GM18499 (cell line): ENCODE results near the gene TK2.
"Not testable (repeated sequence)": the region's sequence is repeated elsewhere in the genome, so short reads cannot be mapped to it uniquely, and the experiment has no call there.

ENCODE experiments used
- ATAC-seq: cut with Tn5 transposase; IDR thresholded peaks from one replicate; pipeline ENCODE4 v1.9.1; 2021; ENCODE audit warnings: moderate number of reproducible peaks; ENCODE audit not compliant: insufficient read depth, unreplicated experiment

Gene TK2

DNA sequence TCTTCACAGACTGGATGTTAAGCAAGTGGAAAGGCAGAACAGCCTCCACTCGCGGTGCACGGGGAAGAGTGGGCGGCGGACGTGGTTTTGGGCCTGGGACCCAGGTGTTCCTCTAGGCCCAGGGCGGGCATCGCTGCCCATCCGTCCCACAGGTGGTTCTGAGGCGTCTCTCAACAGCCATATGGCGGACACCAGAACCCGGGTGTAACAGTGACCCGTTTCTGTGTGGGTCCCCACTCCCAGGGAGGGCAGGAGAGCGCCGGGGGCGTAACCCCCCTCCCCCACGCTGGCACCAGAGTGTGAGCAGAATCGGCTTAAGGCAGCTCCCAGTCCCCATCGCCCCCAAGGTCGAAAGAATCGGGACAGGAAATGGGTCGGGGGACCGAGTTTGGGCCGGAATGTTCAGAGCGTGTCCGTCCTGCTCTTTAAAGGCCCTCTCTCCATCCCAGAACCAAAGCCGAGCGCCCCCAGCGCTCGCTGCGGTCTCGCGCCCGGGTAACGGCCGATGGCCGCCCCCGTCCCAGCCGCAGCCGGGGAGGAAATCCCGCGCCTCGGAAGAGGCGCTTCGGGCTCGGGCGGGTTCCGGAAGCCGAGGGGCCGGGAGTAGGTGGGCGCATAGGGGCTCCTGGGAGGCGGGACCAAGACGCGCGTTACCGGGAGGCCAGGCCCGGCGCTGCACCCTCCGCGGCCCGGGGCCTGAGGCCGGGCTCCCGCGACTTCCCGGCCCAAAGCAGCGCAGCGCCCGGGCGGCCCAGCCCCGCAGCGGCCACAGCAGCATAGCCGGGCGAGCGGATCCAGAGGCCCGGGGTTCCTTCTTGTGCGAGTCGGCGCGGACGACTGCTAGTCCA lies at the start of gene TK2:
Gene TK2 (minus strand): TSS at position 839 of the 848 bp plus-strand sequence. CDS start 61 bp downstream, at position 778.
- no peak for ATAC-seq

DNA sequence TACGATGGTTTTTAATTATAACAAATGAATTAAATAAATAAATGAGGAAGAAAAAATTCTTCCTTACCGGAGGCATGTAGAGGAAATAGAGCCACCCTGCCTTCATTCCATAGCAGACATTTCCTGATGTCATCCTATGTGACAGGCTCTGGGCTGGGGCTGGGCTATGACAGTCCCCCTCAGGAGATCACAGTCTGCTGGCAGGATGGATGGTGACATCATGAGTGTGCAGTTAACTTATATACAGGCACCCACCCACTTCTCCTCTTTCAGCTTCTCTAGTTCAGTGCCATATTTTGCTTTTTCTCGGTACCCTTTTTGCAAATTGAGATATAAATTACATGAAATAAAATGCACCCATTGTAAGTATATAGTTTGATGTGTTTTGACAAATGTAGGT lies 48.2 kb upstream of the TK2 start:
- no peak for ATAC-seq

DNA sequence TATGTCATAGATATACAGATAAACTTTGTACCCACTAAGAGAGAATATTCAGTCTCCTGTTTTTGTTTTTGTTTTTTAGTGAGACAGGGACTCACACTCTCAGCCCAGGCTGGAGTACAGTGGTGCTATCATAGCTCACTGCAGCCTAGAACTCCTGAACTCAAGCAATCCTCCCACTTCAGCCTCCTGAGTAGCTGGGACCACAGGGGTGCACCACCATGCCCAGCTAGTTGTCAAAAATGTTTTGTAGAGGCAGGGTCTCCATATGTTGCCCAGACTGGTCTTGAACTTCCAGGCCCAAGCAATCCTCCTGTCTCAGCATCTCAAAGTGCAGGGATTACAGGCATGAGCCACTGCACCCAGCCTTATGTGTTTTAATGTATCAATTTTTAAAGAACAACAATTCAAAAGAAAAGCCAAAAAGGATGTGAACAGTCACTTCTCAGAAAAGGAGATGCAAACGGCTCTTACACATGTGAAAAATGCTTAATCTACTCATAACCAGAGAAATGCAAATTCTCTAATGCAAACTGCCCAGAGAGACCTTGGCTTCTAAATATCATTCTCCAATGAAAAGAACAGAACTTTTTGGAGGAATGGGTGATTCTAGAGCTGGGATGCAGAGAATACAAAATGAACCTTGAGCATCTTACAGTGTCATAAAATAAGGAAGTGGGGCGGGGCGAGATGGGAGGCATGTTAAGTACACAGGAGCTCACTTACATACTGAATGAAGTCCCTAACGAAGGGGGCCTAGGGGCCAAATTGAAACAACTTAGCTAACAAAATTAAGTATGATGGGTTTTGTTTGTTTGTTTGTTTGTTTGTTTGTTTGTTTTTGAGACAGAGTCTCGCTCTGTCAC lies 47.3 kb upstream of the TK2 start:
- ATAC-seq = no peak

DNA sequence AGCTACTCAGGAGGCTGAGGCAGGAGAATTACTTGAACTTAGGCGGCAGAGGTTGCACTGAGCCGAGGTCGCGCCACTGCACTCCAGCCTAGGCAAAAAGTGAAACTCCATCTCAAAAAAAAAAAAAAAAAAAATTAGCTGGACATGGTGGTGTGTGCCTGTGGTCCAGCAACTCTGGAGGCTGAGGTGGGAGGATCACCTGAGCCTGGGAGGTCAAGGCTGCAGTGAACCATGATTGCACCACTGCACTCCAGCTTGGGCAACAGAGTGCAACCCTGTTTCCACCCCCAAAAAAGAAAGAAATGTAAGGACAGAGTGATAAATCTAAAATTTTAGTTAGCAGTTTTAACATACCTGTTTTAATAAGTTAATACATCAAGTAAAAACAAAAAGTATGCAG lies 46.6 kb upstream of the TK2 start:
- ATAC-seq = not testable (repeated sequence)

DNA sequence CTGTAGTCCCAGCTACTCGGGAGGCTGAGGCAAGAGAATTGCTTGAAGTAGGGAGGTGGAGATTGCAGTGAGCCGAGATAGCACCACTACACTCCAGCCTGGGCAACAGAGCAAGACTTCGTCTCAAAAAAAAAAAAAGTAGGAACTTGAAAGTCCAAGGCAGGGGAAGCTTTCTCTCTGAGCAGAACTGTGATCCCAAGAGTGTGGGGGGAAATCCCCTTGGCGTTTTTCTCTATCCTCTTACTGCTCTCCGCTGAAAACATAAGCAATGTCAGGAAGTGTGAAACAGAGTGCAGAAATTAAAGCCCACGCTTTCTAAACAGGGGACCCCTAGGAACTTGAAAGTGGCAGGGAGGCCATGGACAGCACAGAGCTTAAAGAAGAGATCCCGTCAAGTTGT lies 44.8 kb upstream of the TK2 start:
- ATAC-seq = no peak

DNA sequence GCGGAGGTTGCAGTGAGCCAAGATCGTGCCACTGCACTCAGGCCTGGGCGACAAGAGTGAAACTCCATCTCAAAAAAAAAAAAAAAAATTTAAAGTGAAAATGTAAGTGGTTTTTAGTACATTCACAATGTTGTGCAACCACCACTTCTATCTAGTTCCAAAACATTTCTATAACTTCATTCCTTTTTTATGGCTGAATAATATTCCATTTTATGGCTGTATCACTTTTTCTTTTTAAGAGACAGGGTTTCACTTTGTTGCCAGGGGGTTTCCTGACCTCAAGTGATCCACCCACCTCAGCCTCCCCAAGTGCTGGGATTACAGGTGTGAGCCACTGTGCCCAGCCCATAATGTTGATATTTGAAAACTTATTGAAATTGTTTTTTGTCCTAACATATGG lies 42.9 kb upstream of the TK2 start:
- no peak for ATAC-seq

DNA sequence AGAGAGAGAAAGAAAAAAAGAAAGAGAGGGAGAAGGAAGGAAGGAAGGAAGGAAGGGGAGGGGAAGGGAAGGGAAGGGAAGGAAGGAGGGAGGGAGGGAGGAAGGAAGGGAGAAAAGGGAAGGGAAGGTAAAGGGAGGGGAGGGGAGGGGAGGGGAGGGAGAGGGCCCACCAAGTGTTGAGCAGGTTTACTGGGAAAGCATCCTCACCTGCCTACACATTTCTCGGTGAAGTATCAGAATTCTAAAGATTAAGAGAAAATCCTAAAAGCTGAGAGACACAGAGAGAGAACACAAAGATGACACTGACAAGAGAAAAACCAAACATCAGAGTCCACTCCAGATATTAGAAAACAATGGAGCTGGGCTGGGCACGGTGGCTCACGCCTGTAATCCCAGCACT lies 42.3 kb upstream of the TK2 start:
- ATAC-seq = no peak

DNA sequence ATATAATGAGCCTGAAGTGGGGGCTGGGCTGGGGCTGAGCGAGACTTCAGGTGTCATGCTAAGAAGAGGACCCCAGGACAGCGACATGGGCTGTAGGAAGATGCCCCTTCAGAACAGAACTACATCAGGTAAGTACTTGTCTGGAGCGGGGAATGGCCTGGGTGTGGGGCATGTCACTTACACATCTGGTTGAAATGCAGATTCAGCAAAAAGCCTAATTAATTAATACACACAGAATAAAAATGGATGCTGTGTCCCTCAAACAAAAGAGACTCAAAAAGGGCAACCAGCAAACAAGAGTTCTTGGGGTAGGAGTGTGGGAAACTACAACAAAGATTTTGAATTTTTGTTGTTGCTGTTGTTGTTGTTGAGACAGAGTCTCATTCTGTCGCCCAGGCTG lies 41.1 kb upstream of the TK2 start:
- ATAC-seq = no peak

DNA sequence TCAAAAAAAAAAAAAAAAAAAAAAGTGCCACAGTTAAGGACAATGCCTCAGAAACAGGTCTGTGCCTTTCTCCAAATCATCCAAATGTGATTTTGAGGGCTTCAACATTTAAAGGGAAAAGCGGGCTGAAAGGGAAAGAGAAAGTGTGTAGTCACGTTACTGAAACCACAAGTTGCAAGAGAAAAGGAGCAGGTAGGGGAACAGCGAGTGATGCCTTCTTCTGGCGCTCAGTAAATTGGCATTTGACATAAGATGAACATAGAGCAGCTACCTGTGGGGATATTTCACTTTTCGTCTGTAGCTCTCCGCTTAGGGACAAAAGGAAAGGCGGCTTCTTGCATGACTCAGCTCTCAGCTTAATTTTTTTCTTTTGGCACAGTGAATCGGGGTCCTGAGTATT lies 40.4 kb upstream of the TK2 start:
- ATAC-seq = no peak

DNA sequence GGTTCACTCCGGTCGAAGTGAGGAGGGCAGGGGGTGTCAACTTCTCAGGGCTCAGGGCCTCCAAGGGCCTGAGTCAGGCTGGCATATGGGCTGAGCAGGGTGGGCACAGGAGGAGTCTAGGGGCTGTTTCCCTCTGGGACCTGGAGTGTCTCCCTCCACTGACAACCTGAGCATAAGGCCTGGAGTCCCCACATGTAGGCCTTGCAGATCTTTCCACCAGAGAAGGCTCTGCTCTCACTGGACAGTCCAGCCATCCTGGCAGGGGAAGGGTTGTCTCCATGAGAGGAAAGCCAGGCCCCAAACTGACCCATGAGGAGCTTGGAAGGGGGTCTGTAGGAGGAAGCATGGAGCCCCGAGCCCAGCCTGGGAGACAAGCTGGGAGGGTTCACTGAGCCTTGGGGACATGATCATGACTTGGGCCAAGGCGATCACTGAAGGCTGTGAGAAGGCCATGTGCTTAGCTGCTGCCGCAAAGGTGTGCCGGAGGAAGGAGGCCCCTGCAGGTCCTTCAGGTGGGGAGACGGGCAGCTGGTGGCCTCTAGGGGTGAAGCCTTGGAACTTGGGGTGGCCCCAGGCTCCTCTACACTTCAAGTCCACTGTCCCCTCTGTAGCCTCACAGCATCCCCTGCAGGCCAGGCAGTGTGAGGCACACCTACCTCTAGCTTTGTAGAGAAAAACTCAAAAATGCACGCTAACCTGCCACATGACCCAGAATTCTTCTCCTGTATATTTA lies 39.2 kb upstream of the TK2 start:
- peak; percentile 80 for ATAC-seq

DNA sequence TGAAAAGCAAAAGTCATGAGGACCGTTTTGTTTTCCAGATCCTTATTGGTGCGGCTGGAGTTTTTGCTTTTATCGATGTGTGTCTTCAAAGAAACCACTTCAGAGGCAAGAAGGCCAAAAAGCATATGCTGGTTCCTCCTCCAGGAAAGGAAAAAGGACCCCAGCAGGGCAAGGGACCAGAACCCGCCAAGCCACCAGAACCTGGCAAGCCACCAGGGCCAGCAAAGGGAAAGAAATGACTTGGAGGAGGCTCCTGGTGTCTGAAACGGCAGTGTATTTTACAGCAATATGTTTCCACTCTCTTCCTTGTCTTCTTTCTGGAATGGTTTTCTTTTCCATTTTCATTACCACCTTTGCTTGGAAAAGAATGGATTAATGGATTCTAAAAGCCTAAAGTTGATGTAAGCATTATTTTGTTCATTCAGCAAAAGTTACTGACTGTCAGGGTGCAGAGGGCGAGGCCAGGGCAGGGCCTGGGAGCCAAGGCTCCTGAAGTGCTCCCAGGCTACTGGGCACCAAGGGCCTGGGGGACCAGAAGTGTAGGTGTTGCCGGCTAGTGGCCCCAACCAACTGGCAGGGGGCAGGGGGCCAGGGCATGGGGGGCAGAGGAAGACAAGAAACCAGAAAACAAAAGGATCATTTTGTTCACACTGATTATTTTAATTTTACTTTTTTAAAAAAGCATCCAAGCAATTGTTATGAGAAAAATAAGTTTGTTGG lies 38.1 kb upstream of the TK2 start:
- ATAC-seq = no peak

DNA sequence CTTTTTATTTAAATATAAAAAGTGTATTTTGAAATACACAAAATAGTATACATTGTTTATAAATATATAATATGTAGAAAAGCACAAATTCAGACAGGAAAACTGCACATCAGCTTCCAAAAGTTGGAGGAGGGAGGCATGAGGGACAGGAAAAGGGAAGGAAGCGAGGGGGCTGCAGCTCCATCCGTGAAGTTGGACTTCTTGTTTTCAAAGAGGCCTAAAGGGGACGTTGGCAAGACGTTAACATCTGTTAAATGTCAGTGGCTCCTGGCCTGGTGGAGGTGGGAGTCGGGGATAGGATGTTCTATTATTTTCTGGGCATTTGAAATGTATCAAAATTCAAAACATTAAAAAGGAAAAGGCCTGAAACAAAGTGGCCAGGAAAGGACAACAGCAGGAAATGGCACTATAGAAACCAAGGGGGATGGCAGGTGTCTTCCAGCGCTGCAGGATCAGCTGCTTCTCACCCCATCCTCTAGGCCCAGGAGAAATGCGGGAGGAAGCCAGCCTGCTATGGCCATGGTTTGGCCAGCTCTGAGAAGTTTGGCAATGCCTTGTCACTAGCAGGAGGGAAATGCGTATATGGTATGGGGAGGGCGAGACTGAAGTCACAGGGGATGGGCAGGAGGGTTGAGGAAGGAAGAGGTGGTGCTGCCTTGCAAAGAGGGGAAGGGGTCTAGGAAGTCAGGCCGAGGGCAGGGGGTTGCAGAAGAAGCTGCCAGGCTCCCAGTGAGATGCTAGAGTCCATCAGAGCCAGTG lies 35.7 kb upstream of the TK2 start:
- no peak for ATAC-seq

DNA sequence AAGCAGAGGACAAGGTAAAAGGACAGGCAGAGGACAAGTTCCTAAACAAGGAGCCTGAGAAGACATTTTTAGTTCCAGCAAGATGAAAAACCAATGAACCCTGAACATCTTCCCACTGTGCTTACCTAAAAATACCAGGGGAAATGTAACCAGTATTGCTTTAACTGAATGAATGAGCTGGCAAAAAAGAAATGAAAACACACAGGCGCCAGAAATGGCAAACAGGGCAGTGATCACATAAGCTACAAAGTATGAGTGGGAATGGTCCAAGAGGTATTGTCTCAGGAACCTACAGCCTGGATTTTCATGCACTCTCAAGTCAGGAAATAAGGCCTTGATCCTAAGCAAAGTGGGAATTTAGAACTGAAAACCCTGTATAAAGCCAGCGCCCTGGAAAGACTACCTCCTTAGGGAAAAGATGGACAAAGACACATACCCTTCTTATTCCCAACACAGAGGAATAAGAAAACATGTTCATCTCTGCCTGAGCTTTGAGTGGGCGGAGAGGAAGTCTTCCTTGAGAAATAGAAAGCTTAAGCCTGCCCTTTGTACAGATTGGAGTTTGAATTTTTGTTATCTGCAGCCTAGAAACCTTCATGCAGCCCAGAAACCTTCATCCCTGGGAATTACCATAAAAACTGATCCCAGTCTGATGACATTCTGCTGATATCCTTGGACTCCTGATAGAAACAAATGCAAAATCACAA lies 31.5 kb upstream of the TK2 start:
- ATAC-seq = no peak

DNA sequence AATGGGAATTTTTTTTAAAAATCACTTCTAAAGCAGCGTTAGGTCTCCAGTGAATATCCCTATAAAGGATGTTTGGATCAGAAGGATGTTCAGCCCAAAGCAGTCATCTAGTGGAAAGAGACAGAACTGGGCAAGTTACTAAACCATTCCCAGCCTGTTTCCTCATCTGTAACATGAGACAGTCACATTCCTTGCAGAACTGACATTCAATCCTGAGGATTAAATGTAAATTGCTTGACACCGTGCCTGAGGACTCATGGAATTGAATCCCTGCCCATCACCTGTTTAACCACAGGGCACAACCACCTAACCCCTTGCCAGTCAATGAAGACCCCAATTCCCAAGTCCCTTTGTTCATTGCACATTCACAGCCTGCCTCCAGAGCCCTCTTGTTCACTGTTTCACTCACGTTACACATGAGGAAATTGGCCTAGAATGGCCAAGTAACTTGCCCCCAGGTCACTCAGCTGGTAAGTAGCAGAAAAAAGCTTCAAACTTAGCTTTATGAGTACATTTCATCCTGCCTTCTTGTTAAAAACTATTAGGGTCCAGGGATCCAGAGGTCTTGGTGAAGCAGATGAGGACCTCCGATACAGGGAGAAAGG lies 30.8 kb upstream of the TK2 start:
- ATAC-seq = no peak

DNA sequence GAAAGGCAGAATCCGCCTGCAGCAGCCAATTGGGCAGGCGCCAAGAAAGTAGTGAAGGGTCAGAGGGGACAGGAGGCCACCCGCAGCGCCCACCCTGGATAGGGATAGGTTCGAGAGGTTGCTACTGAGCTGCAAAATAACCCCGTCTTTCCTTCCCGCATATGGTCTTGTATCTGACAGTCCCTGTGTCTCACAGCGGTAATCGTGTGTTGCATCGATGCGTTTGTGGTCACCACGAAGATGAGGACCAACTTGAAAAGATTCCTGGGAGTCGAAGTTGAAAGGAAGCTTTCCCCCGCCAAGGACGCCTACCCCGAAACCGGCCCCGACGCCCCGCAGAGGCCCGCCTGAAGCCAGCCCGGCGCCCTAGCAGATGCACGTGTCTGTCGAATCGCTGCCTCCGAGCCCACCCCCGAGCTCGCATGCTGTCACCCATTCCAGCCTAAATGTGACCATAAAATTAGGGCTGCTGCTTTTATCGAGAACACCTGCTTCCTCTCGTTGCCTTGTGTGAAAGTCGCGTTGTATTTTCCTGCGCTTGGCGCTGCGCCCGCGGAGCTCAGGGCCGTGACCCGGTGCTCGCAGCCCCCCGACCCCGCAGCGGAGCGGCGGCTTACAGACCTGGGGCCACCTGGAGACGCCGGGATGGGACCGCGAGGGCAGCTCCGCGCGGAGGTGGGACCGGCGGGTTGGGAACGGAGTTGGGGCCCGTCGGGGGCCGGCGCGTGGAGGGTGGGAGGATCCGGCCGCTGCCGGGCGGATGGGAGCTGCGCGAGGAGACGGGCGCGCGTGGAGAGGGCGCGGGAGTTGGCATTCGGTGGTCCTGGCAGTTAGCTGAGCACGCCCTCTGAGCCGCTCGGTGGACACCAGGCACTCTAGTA lies 29.0 kb upstream of the TK2 start, which contains the start of gene CMTM2:
Gene CMTM2 (plus strand): TSS at position 813 of the 881 bp plus-strand sequence. CDS start 145 bp downstream, outside the sequence.
- ATAC-seq = no peak

DNA sequence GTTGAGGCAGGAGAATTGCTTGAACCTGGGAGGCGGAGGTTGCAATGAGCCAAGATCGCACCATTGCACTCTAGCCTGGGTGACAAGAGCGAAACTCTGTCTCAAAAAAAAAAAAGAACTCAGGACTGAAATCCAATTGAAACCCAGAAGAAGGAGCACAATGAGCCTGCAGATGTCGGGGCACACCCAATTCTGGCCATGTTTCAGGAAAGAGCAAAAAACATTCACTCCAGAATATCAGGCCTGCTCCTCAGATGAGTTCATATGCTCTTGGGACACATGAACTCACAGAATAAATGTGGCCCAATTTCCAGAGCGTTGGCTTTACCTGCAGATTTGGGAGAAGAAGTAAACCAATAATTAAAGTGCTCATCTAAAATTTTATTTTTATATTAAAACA lies 26.4 kb upstream of the TK2 start:
- ATAC-seq = no peak

DNA sequence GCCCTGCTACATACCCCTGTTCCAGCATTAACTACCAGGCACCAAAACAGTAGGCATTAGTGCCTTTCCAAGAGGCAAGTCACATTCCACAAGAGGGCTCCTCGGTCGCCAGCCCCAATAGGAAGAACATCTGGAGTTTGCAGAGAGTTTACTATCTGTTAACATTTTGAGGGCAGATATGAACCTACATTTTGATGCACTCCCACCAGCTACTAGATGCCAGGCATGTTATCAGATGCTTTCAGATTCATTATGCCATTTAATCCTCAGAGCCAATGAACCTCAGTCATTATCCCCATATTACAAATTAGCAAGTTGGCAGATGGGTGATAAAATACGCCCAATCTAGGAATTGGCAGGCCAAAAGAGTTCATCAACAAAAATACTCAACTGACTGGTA lies 25.1 kb upstream of the TK2 start:
- no peak for ATAC-seq
